ENCODE results near the gene MT1E.
"Not testable (repeated sequence)": the region's sequence is repeated elsewhere in the genome, so short reads cannot be mapped to it uniquely, and the experiment has no call there.

Gene MT1E

GRCh38 chr16:56607109-56607618 is 18.4 kb upstream of the MT1E start:
- no peak for DNase-seq

- no peak for DNase-seq
Observed at GRCh38 chr16:56607675-56608042, 17.9 kb upstream of the MT1E start.

GRCh38 chr16:56608043-56608875 is 17.3 kb upstream of the MT1E start, which contains the start of gene MT2A:
Gene MT2A (plus strand): TSS chr16:56608584. CDS start chr16:56608656, 72 bp downstream.
- peak; percentile 96 to 98 for DNase-seq

- no peak for DNase-seq
Observed at GRCh38 chr16:56608876-56609462, 16.6 kb upstream of the MT1E start.

- DNase-seq = peak; percentile 87 to 90
Observed at GRCh38 chr16:56609463-56609921, 16.1 kb upstream of the MT1E start.

- peak; percentile 73 to 74 for DNase-seq
Observed at GRCh38 chr16:56610017-56610608, 15.5 kb upstream of the MT1E start.

- no peak for DNase-seq
Observed at GRCh38 chr16:56610609-56611111, 14.9 kb upstream of the MT1E start.

- no peak for DNase-seq
Observed at GRCh38 chr16:56611281-56611833, 14.2 kb upstream of the MT1E start.

- DNase-seq = no peak
Observed at GRCh38 chr16:56613706-56614105, 11.9 kb upstream of the MT1E start.

- no peak for DNase-seq
Observed at GRCh38 chr16:56614549-56614991, 11.0 kb upstream of the MT1E start.

GRCh38 chr16:56615353-56615752 is 10.2 kb upstream of the MT1E start:
- no peak for DNase-seq

GRCh38 chr16:56616608-56617211 is 8.9 kb upstream of the MT1E start:
- DNase-seq = no peak

GRCh38 chr16:56617212-56618085 is 8.1 kb upstream of the MT1E start:
- DNase-seq = no peak

- DNase-seq = no peak
Observed at GRCh38 chr16:56618138-56618537, 7.4 kb upstream of the MT1E start.

GRCh38 chr16:56620339-56620897 is 5.2 kb upstream of the MT1E start:
- DNase-seq = no peak

GRCh38 chr16:56621665-56622445 is 3.7 kb upstream of the MT1E start:
- not testable (repeated sequence) for DNase-seq

GRCh38 chr16:56623184-56623583 is 2.4 kb upstream of the MT1E start:
- not testable (repeated sequence) for DNase-seq

GRCh38 chr16:56623637-56624036 is 1.9 kb upstream of the MT1E start:
- no peak for DNase-seq

GRCh38 chr16:56625943-56626654 is 518 bp downstream of the MT1E start:
- no peak for DNase-seq

- no peak for DNase-seq
Observed at GRCh38 chr16:56626685-56627084, 1.1 kb downstream of the MT1E start.
